Panc1 (cell line): ENCODE results near the gene KLF6.

Experiments used
- CTCF ChIP-seq: fragments of 450-650 bp; IDR thresholded peaks from 2 replicates; pipeline ENCODE4 v1.5.1; 2017; ENCODE audit warnings: mild to moderate bottlenecking
- POLR2AphosphoS5 ChIP-seq: IDR thresholded peaks from 2 replicates; pipeline ENCODE4 v1.6.1; 2012; ENCODE audit warnings: mild to moderate bottlenecking, low read depth, low read length, moderate library complexity
- REST ChIP-seq, 2 experiments: IDR thresholded peaks; 2 replicates each; pipeline ENCODE4 v1.6.1; 2011 to 2012; ENCODE audit warnings: low read depth in 2 of 2, control low read depth in 1 of 2, low read length in 1 of 2, mild to moderate bottlenecking in 1 of 2, moderate library complexity in 1 of 2; ENCODE audit not compliant: insufficient read depth in 1 of 2
- SIN3A ChIP-seq: IDR thresholded peaks from 2 replicates; pipeline ENCODE4 v1.6.1; 2012; ENCODE audit warnings: low read depth, mild to moderate bottlenecking, low read length, moderate library complexity, borderline replicate concordance; ENCODE audit not compliant: insufficient read depth
- TCF7L2 ChIP-seq: IDR thresholded peaks from 2 replicates; pipeline ENCODE4 v1.6.1; 2011; ENCODE audit warnings: mild to moderate bottlenecking, low read depth, low read length, inconsistent platforms

GRCh38 chr10:3801558-3802192 is 16.7 kb upstream of the KLF6 start:
- TF ChIP-seq CTCF (no peak), REST (IDR thresholded peaks at IDR 0.05; ENCODE audit: insufficient read depth in 1 of 2, low read depth in 2 of 2, low read length in 1 of 2) (no peak), SIN3A (no peak), POLR2AphosphoS5 (no peak), TCF7L2 (no peak)
